NCI-H2196 treated with DMSO at 0.1 percent for 48 hours (cell line): Measurements from ENCODE around the gene CD58.

Experiments used
- DNase-seq: peaks from one replicate; lab custom pipeline; 2025; ENCODE audit not compliant: unreplicated experiment; lab: John Stamatoyannopoulos, UW

The CD58 gene

GRCh38 chr1:116544588-116545358 lies 26.1 kb downstream of the CD58 start:
- no peak for DNase-seq

GRCh38 chr1:116540088-116540487 lies 30.7 kb downstream of the CD58 start:
- DNase-seq: no peak

- DNase-seq: no peak
These were observed 32.3 kb downstream of the CD58 start for GRCh38 chr1:116538544-116538943.

GRCh38 chr1:116537898-116538297 lies 32.9 kb downstream of the CD58 start:
- no peak for DNase-seq

GRCh38 chr1:116537040-116537831 lies 33.6 kb downstream of the CD58 start:
- no peak for DNase-seq

GRCh38 chr1:116534014-116534739 lies 36.6 kb downstream of the CD58 start:
- no peak for DNase-seq

GRCh38 chr1:116533429-116533820 lies 37.4 kb downstream of the CD58 start:
- DNase-seq: no peak

GRCh38 chr1:116532671-116533428 lies 38.0 kb downstream of the CD58 start:
- DNase-seq: no peak

- no peak for DNase-seq
These were observed 38.9 kb downstream of the CD58 start for GRCh38 chr1:116531917-116532316.

GRCh38 chr1:116529681-116530080 lies 41.1 kb downstream of the CD58 start:
- DNase-seq: no peak

GRCh38 chr1:116529199-116529631 lies 41.6 kb downstream of the CD58 start:
- DNase-seq: no peak

- no peak for DNase-seq
These were observed 42.3 kb downstream of the CD58 start for GRCh38 chr1:116528329-116529083.

GRCh38 chr1:116525440-116525839 lies 45.4 kb downstream of the CD58 start:
- no peak for DNase-seq

- DNase-seq: no peak
These were observed 49.6 kb downstream of the CD58 start for GRCh38 chr1:116521186-116521585.

GRCh38 chr1:116518400-116518799 lies 52.4 kb downstream of the CD58 start:
- no peak for DNase-seq

GRCh38 chr1:116516631-116517030 lies 54.2 kb downstream of the CD58 start:
- no peak for DNase-seq

- no peak for DNase-seq
These were observed 55.1 kb downstream of the CD58 start for GRCh38 chr1:116515702-116516101.

- DNase-seq: no peak
These were observed 55.9 kb downstream of the CD58 start for GRCh38 chr1:116514708-116515525.

- DNase-seq: no peak
These were observed 56.9 kb downstream of the CD58 start for GRCh38 chr1:116513956-116514355.
